Erythroblast (primary cell): ENCODE measurements around the gene ERGIC1.

Source experiments
- GATA1 ChIP-seq: IDR thresholded peaks from 2 replicates; pipeline ENCODE4 v1.6.1; 2011; ENCODE audit warnings: low read depth, mild to moderate bottlenecking, control low read depth, low read length, moderate library complexity
- POLR2A ChIP-seq: IDR thresholded peaks from 2 replicates; pipeline ENCODE4 v1.6.1; 2011; ENCODE audit warnings: mild to moderate bottlenecking, low read length

DNA sequence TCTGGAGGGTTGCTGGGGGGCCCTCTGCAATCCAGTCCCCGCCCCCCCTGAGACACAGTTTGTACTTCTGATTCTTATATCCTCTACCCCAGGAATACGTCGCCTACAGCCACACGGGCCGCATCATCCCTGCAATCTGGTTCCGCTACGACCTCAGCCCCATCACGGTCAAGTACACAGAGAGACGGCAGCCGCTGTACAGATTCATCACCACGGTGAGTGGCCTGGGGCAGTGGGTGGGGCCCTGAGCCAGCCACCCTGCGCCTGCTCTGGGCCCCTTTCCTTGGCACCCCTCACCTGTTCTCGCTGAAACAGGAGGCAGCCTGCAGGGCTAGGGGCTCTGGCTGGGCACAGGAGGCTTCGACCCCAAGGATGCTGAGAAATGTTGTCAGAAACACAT lies 101.0 kb downstream of the ERGIC1 start:
- TF ChIP-seq POLR2A: no peak
- TF ChIP-seq GATA1: no peak
